ENCODE results near the gene MALRD1. TPM values are rescaled to one million over a fixed set of nuclear protein-coding genes. Genes with fewer than 3 reads are reported as not detected.

The MALRD1 gene
- total RNA-seq, 1 experiment from 2014 or later, result 8.2 TPM

GRCh38 chr10:19578571-19578970 is 530.0 kb downstream of the MALRD1 start:
- no peaks in the 10 kb centered on the region for H3K4me1 Mint-ChIP-seq (ENCODE audit: low read depth, unreplicated experiment)
- no peaks in the 10 kb centered on the region for H3K36me3 Mint-ChIP-seq (ENCODE audit: insufficient read depth, unreplicated experiment)
- intact Hi-C loops (cut with micrococcal nuclease; ENCODE audit: unreplicated experiment), result no loop called here
- no TSS peak for BruUV-seq (replicated peaks)
- POLR2A ChIA-PET, result no interaction called here
- peaks cover 3% of the 10 kb centered on the region for H3K27me3 Mint-ChIP-seq (ENCODE audit: insufficient read depth, unreplicated experiment)
- no peaks in the 10 kb centered on the region for H3K9me3 ChIP-seq
- H3K27me3 ChIP-seq (replicated peaks; ENCODE audit: control insufficient read depth, insufficient read depth, low read length), result no peaks in the 10 kb centered on the region
- H3K4me1 ChIP-seq, result no peaks in the 10 kb centered on the region
- TF ChIP-seq CTCF (IDR thresholded peaks at IDR 0.05; ENCODE audit: insufficient read depth in 1 of 2, low read depth in 1 of 2, low read length in 1 of 2, severe bottlenecking in 1 of 2, unreplicated experiment in 1 of 2), result no peak
- DNase-seq, result no peak
- H3K9me3 Mint-ChIP-seq (ENCODE audit: unreplicated experiment), result no peaks in the 10 kb centered on the region
- no peak overlapping the region for H3K27ac Mint-ChIP-seq (ENCODE audit: unreplicated experiment)
- no peaks in the 10 kb centered on the region for H3K36me3 ChIP-seq (ENCODE audit: control insufficient read depth, insufficient read depth, low read length)
- CTCF ChIA-PET, result no interaction called here
- no peak overlapping the region for H3K4me3 ChIP-seq (ENCODE audit: low read depth, low read length)
- H3K4me3 Mint-ChIP-seq (ENCODE audit: unreplicated experiment), result no peak overlapping the region

GRCh38 chr10:19579761-19580545 is 531.4 kb downstream of the MALRD1 start:
- DNase-seq, result no peak
- Mint-ChIP-seq H3K27ac (ENCODE audit: unreplicated experiment) (no peak overlapping the region), H3K4me3 (ENCODE audit: unreplicated experiment) (no peak overlapping the region), H3K36me3 (ENCODE audit: insufficient read depth, unreplicated experiment) (no peaks in the 10 kb centered on the region), H3K9me3 (ENCODE audit: unreplicated experiment) (no peaks in the 10 kb centered on the region), H3K27me3 (ENCODE audit: insufficient read depth, unreplicated experiment) (no peaks in the 10 kb centered on the region), H3K4me1 (ENCODE audit: low read depth, unreplicated experiment) (no peaks in the 10 kb centered on the region)
- no peaks in the 10 kb centered on the region for H3K9me3 ChIP-seq
- no TSS peak for BruUV-seq (replicated peaks)
- no peak overlapping the region for H3K4me3 ChIP-seq (ENCODE audit: low read depth, low read length)
- no peaks in the 10 kb centered on the region for H3K27me3 ChIP-seq (replicated peaks; ENCODE audit: control insufficient read depth, insufficient read depth, low read length)
- H3K4me1 ChIP-seq, result no peaks in the 10 kb centered on the region
- intact Hi-C loops (cut with micrococcal nuclease; ENCODE audit: unreplicated experiment), result no loop called here
- TF ChIP-seq CTCF (IDR thresholded peaks at IDR 0.05; ENCODE audit: insufficient read depth in 1 of 2, low read depth in 1 of 2, low read length in 1 of 2, severe bottlenecking in 1 of 2, unreplicated experiment in 1 of 2), result no peak
- H3K36me3 ChIP-seq (ENCODE audit: control insufficient read depth, insufficient read depth, low read length), result no peaks in the 10 kb centered on the region
- CTCF ChIA-PET, result no interaction called here
- POLR2A ChIA-PET, result no interaction called here

GRCh38 chr10:19580691-19581090 is 532.1 kb downstream of the MALRD1 start:
- Mint-ChIP-seq H3K36me3 (ENCODE audit: insufficient read depth, unreplicated experiment) (no peaks in the 10 kb centered on the region), H3K9me3 (ENCODE audit: unreplicated experiment) (no peaks in the 10 kb centered on the region), H3K27me3 (ENCODE audit: insufficient read depth, unreplicated experiment) (no peaks in the 10 kb centered on the region), H3K27ac (ENCODE audit: unreplicated experiment) (no peak overlapping the region), H3K4me1 (ENCODE audit: low read depth, unreplicated experiment) (no peaks in the 10 kb centered on the region), H3K4me3 (ENCODE audit: unreplicated experiment) (no peak overlapping the region)
- POLR2A ChIA-PET, result interaction anchor here (0.6 kb wide), 1 partner anchor 66 kb away, joined by 3 read pairs; no protein-coding TSS in a partner anchor
- no TSS peak for BruUV-seq (replicated peaks)
- Histone ChIP-seq H3K4me1 (no peaks in the 10 kb centered on the region), H3K27me3 (replicated peaks; ENCODE audit: control insufficient read depth, insufficient read depth, low read length) (no peaks in the 10 kb centered on the region), H3K36me3 (ENCODE audit: control insufficient read depth, insufficient read depth, low read length) (no peaks in the 10 kb centered on the region), H3K9me3 (no peaks in the 10 kb centered on the region), H3K4me3 (ENCODE audit: low read depth, low read length) (no peak overlapping the region)
- no peak for TF ChIP-seq CTCF (IDR thresholded peaks at IDR 0.05; ENCODE audit: insufficient read depth in 1 of 2, low read depth in 1 of 2, low read length in 1 of 2, severe bottlenecking in 1 of 2, unreplicated experiment in 1 of 2)
- CTCF ChIA-PET, result no interaction called here
- DNase-seq, result no peak
- intact Hi-C loops (cut with micrococcal nuclease; ENCODE audit: unreplicated experiment), result no loop called here
